ENCODE results near the gene NRBF2.

The NRBF2 gene

GRCh38 chr10:63154546-63155387 lies 21.6 kb downstream of the NRBF2 start:
- Histone ChIP-seq H3K4me1 (ENCODE audit: low read length) (no peaks in the 10 kb centered on the region), H4K20me1 (ENCODE audit: insufficient read depth, low read length) (no peaks in the 10 kb centered on the region), H2AFZ (ENCODE audit: low read length) (no peak overlapping the region), H3K9me3 (replicated peaks; ENCODE audit: insufficient read depth, low read length) (no peaks in the 10 kb centered on the region), H3F3A (ENCODE audit: insufficient read depth, low read length) (peaks cover 4% of the 10 kb centered on the region), H3K4me2 (ENCODE audit: low read depth, low read length) (no peak overlapping the region), H3K9me2 (replicated peaks; ENCODE audit: insufficient read depth, low read length) (no peaks in the 10 kb centered on the region), H3K9ac (ENCODE audit: low read length) (no peak overlapping the region), H3K36me3 (replicated peaks; ENCODE audit: insufficient read depth, low read length) (no peaks in the 10 kb centered on the region), H3K27me3 (replicated peaks; ENCODE audit: insufficient read depth, low read length) (no peaks in the 10 kb centered on the region), H3K27ac (ENCODE audit: low read length) (no peak overlapping the region), H3K79me2 (ENCODE audit: low read length) (peaks cover 16% of the 10 kb centered on the region; the same call in 1 of the 2 replicates), H3K4me3 (ENCODE audit: low read length) (no peak overlapping the region)
- TF ChIP-seq EZH2 (optimal IDR thresholded peaks at IDR 0.05; ENCODE audit: low read depth, low read length): no peak
- no peak for TF ChIP-seq EZH2phosphoT487 (IDR thresholded peaks at IDR 0.05; ENCODE audit: low read length)
- no peak for TF ChIP-seq CTCF (IDR thresholded peaks at IDR 0.05; ENCODE audit: low read length)
- DNase-seq: no peak

- Histone ChIP-seq H3K27me3 (replicated peaks; ENCODE audit: insufficient read depth, low read length) (no peaks in the 10 kb centered on the region), H3K36me3 (replicated peaks; ENCODE audit: insufficient read depth, low read length) (no peaks in the 10 kb centered on the region), H3K9ac (ENCODE audit: low read length) (no peak overlapping the region), H3K9me3 (replicated peaks; ENCODE audit: insufficient read depth, low read length) (no peaks in the 10 kb centered on the region), H3K79me2 (ENCODE audit: low read length) (peaks cover 10% of the 10 kb centered on the region; the same call in 1 of the 2 replicates), H3K4me3 (ENCODE audit: low read length) (no peak overlapping the region), H3K4me1 (ENCODE audit: low read length) (no peaks in the 10 kb centered on the region), H3K9me2 (replicated peaks; ENCODE audit: insufficient read depth, low read length) (no peaks in the 10 kb centered on the region), H3K27ac (ENCODE audit: low read length) (no peak overlapping the region), H3F3A (ENCODE audit: insufficient read depth, low read length) (peaks cover 4% of the 10 kb centered on the region), H4K20me1 (ENCODE audit: insufficient read depth, low read length) (no peaks in the 10 kb centered on the region), H3K4me2 (ENCODE audit: low read depth, low read length) (no peak overlapping the region), H2AFZ (ENCODE audit: low read length) (no peak overlapping the region)
- no peak for DNase-seq
- no peak for TF ChIP-seq EZH2phosphoT487 (IDR thresholded peaks at IDR 0.05; ENCODE audit: low read length)
Observed at GRCh38 chr10:63155388-63156020, 22.4 kb downstream of the NRBF2 start.

- TF ChIP-seq CTCF (IDR thresholded peaks at IDR 0.05; ENCODE audit: low read length): no peak
- no peak for TF ChIP-seq EZH2 (optimal IDR thresholded peaks at IDR 0.05; ENCODE audit: low read depth, low read length)
- no peak for TF ChIP-seq EZH2phosphoT487 (IDR thresholded peaks at IDR 0.05; ENCODE audit: low read length)
- Histone ChIP-seq H3K9ac (ENCODE audit: low read length) (no peak overlapping the region), H3K4me3 (ENCODE audit: low read length) (no peak overlapping the region), H3K9me2 (replicated peaks; ENCODE audit: insufficient read depth, low read length) (no peaks in the 10 kb centered on the region), H3K36me3 (replicated peaks; ENCODE audit: insufficient read depth, low read length) (no peaks in the 10 kb centered on the region), H3K4me1 (ENCODE audit: low read length) (no peaks in the 10 kb centered on the region), H3K9me3 (replicated peaks; ENCODE audit: insufficient read depth, low read length) (no peaks in the 10 kb centered on the region), H3K27me3 (replicated peaks; ENCODE audit: insufficient read depth, low read length) (no peaks in the 10 kb centered on the region), H2AFZ (ENCODE audit: low read length) (no peak overlapping the region), H4K20me1 (ENCODE audit: insufficient read depth, low read length) (no peaks in the 10 kb centered on the region), H3K4me2 (ENCODE audit: low read depth, low read length) (no peak overlapping the region), H3F3A (ENCODE audit: insufficient read depth, low read length) (peaks cover 4% of the 10 kb centered on the region), H3K27ac (ENCODE audit: low read length) (no peak overlapping the region), H3K79me2 (ENCODE audit: low read length) (0 out of 2 replicates have a peak, but pooled peaks cover 4% of the 10 kb centered on the region)
- DNase-seq: no peak
Observed at GRCh38 chr10:63156236-63156635, 23.1 kb downstream of the NRBF2 start.

Data from MM.1S (cell line).